NCI-H2107 treated with DMSO at 0.1 percent for 48 hours (cell line): Measurements from ENCODE around the gene MYOF.
A peak's percentile ranks its signal among the peaks of the same experiment; 100 is the strongest.
"Not testable (repeated sequence)": the region's sequence is repeated elsewhere in the genome, so short reads cannot be mapped to it uniquely, and the experiment has no call there.

Experiments
- DNase-seq: peaks from one replicate; lab custom pipeline; 2025; ENCODE audit not compliant: unreplicated experiment; lab: John Stamatoyannopoulos, UW

MYOF gene

GRCh38 chr10:93478873-93479272, 3.3 kb downstream of the MYOF start:
- DNase-seq, result no peak

GRCh38 chr10:93476756-93477155, 5.4 kb downstream of the MYOF start:
- no peak for DNase-seq

GRCh38 chr10:93475871-93476270, 6.3 kb downstream of the MYOF start:
- DNase-seq, result no peak

- no peak for DNase-seq
Observed at GRCh38 chr10:93475227-93475626, 6.9 kb downstream of the MYOF start.

GRCh38 chr10:93473804-93474472, 8.2 kb downstream of the MYOF start:
- DNase-seq, result no peak

GRCh38 chr10:93473161-93473560, 9.0 kb downstream of the MYOF start:
- no peak for DNase-seq

- no peak for DNase-seq
Observed at GRCh38 chr10:93471110-93471651, 11.0 kb downstream of the MYOF start.

- DNase-seq, result no peak
Observed at GRCh38 chr10:93469454-93469853, 12.7 kb downstream of the MYOF start.

GRCh38 chr10:93468461-93469213, 13.5 kb downstream of the MYOF start:
- no peak for DNase-seq

- DNase-seq, result not testable (repeated sequence)
Observed at GRCh38 chr10:93467635-93468034, 14.5 kb downstream of the MYOF start.

GRCh38 chr10:93465806-93466675, 16.1 kb downstream of the MYOF start:
- DNase-seq, result peak; percentile 41

- no peak for DNase-seq
Observed at GRCh38 chr10:93464776-93465388, 17.3 kb downstream of the MYOF start.

GRCh38 chr10:93463723-93464476, 18.2 kb downstream of the MYOF start:
- no peak for DNase-seq

- DNase-seq, result no peak
Observed at GRCh38 chr10:93462881-93463280, 19.3 kb downstream of the MYOF start.

GRCh38 chr10:93462371-93462770, 19.8 kb downstream of the MYOF start:
- no peak for DNase-seq

GRCh38 chr10:93461807-93462178, 20.3 kb downstream of the MYOF start:
- peak; percentile 90 for DNase-seq

- peak; percentile 90 for DNase-seq
Observed at GRCh38 chr10:93461109-93461806, 20.9 kb downstream of the MYOF start.

GRCh38 chr10:93459466-93459865, 22.7 kb downstream of the MYOF start:
- DNase-seq, result no peak

GRCh38 chr10:93458821-93459257, 23.3 kb downstream of the MYOF start:
- DNase-seq, result no peak

GRCh38 chr10:93457511-93457910, 24.6 kb downstream of the MYOF start:
- no peak for DNase-seq
